Measurements from ENCODE around the gene CDC20B. TPM values are rescaled to one million over a fixed set of nuclear protein-coding genes. Genes with fewer than 3 reads are reported as not detected.

The CDC20B gene
- total RNA-seq, 1 experiment from 2014 or later, result not detected

DNA sequence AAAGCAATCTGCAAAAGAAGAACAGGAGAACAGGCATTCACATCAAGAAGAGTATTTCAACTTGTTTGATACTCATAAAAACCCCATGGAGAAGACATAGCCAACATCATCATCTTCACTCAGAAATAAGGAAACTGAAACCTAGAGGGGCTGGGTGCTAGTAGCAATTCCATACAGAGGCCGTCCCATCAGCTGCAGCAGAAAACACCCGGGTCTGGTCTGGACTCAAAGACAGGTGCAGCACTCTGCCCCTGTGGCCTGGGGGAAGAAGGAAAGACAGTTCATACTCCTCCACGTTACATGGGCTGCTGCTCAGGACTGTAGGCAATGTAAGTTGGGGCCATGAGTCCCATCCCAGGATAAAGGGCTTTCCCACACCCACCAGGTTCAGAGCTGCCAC, 58.9 kb downstream of the CDC20B start:
- POLR2A ChIA-PET, result no interaction called here
- TF ChIP-seq EZH2 (IDR thresholded peaks at IDR 0.05) (no peak), JUND (IDR thresholded peaks at IDR 0.05) (no peak), SIN3A (IDR thresholded peaks at IDR 0.05; ENCODE audit: low read depth) (no peak), ZNF274 (IDR thresholded peaks at IDR 0.05; ENCODE audit: low read depth, low read length) (no peak), POLR2AphosphoS5 (IDR thresholded peaks at IDR 0.05; ENCODE audit: low read depth, low read length) (no peak), CEBPB (IDR thresholded peaks at IDR 0.05; ENCODE audit: low read depth) (no peak), EZH2phosphoT487 (IDR thresholded peaks at IDR 0.05; ENCODE audit: borderline replicate concordance) (no peak), CBX3 (IDR thresholded peaks at IDR 0.05; ENCODE audit: low read depth) (no peak), SRF (IDR thresholded peaks at IDR 0.05; ENCODE audit: low read depth) (no peak), FOSL1 (IDR thresholded peaks at IDR 0.05; ENCODE audit: low read depth) (no peak)
- TF ChIP-seq, protein P1, sequence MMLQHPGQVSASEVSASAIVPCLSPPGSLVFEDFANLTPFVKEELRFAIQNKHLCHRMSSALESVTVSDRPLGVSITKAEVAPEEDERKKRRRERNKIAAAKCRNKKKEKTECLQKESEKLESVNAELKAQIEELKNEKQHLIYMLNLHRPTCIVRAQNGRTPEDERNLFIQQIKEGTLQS (IDR thresholded peaks at IDR 0.05), result no peak
- TF ChIP-seq, protein P2, sequence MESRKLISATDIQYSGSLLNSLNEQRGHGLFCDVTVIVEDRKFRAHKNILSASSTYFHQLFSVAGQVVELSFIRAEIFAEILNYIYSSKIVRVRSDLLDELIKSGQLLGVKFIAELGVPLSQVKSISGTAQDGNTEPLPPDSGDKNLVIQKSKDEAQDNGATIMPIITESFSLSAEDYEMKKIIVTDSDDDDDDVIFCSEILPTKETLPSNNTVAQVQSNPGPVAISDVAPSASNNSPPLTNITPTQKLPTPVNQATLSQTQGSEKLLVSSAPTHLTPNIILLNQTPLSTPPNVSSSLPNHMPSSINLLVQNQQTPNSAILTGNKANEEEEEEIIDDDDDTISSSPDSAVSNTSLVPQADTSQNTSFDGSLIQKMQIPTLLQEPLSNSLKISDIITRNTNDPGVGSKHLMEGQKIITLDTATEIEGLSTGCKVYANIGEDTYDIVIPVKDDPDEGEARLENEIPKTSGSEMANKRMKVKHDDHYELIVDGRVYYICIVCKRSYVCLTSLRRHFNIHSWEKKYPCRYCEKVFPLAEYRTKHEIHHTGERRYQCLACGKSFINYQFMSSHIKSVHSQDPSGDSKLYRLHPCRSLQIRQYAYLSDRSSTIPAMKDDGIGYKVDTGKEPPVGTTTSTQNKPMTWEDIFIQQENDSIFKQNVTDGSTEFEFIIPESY (IDR thresholded peaks at IDR 0.05; ENCODE audit: extremely low read depth, insufficient replicate concordance, low read length), result no peak
- Histone ChIP-seq H3K27me3 (ENCODE audit: insufficient read depth, low read length) (peaks cover 41% of the 10 kb centered on the region; the same call in 1 of the 2 replicates), H3K79me2 (ENCODE audit: insufficient read depth, low read length) (no peaks in the 10 kb centered on the region), H3K36me3 (ENCODE audit: control insufficient read depth in 1 of 2, insufficient read depth in 2 of 2, low read length in 2 of 2) (no peaks in the 10 kb centered on the region), H3K27ac (ENCODE audit: low read depth, low read length) (no peak overlapping the region), H3K4me3 (replicated peaks in 1 of 2; ENCODE audit: low read depth in 1 of 2, low read length in 2 of 2) (no peak overlapping the region), H3K9me3 (ENCODE audit: control insufficient read depth in 1 of 2, insufficient read depth in 1 of 2, low read depth in 1 of 2, low read length in 2 of 2) (no peaks in the 10 kb centered on the region), H3K4me2 (ENCODE audit: low read length) (no peak overlapping the region), H3K9me2 (ENCODE audit: insufficient read depth) (no peaks in the 10 kb centered on the region), H2AFZ (ENCODE audit: low read depth, low read length, poor library complexity, severe bottlenecking) (no peak overlapping the region), H4K20me1 (ENCODE audit: insufficient read depth) (no peaks in the 10 kb centered on the region), H3K9ac (ENCODE audit: low read length) (no peak overlapping the region), H3K4me1 (ENCODE audit: control insufficient read depth in 1 of 2, insufficient read depth in 2 of 2, low read length in 2 of 2) (no peaks in the 10 kb centered on the region)
- intact Hi-C loops (cut with micrococcal nuclease), result no loop called here
- BruUV-seq (replicated peaks), result no TSS peak
- no peak for ATAC-seq
- no peak for DNase-seq (ENCODE audit: low read depth, low spot score)
- RAD21 ChIA-PET (ENCODE audit: low non-redundant PET in 1 of 2, low total read pairs in 2 of 2, uncharacterized antibody in 2 of 2, unreplicated experiment in 2 of 2), result no interaction called here
- CTCF ChIA-PET, result no interaction called here
